GM13976 (cell line): ENCODE measurements around the gene CA14.
"Not testable (repeated sequence)": the region's sequence is repeated elsewhere in the genome, so short reads cannot be mapped to it uniquely, and the experiment has no call there.

Experiments
- DNase-seq: peaks from one replicate; pipeline ENCODE4 v3.0.0; 2012; ENCODE audit warnings: low spot score
- in situ Hi-C: fragments of 300-500 bp; cut with MboI; formaldehyde crosslinking; loops from one replicate; pipeline ENCODE4 v1.12.0; 2022; ENCODE audit warnings: low sequenced_read_pairs, mixed read lengths, inconsistent platforms; ENCODE audit not compliant: unreplicated experiment
- TF ChIP-seq, protein P1 (sequence below): IDR thresholded peaks from 2 replicates; pipeline ENCODE4 v1.5.1; 2012; ENCODE audit warnings: borderline replicate concordance, mild to moderate bottlenecking; ENCODE audit not compliant: insufficient read depth; ENCODE audit errors: extremely low read depth, missing control alignments, control extremely low read depth

Gene CA14

DNA sequence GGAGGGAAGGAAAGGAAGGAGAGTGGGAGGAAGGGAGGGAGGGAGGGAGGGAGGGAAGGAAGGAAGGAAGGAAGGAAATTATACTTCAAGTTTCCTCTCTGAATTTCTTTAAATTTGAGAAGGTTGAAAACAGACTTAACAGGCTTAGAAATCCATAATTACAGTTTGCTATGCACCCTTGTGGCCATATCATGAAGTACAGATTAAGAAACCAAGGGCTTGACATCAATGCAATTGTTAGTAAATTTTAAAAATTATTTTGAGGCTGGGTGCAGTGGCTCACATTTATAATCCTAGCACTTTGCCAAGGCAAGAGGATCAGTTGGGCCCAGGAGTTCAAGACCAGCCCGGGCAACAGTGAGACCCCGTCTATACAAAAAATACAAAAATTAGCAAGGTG, 36.0 kb upstream of the CA14 start:
- TF ChIP-seq, protein P1, sequence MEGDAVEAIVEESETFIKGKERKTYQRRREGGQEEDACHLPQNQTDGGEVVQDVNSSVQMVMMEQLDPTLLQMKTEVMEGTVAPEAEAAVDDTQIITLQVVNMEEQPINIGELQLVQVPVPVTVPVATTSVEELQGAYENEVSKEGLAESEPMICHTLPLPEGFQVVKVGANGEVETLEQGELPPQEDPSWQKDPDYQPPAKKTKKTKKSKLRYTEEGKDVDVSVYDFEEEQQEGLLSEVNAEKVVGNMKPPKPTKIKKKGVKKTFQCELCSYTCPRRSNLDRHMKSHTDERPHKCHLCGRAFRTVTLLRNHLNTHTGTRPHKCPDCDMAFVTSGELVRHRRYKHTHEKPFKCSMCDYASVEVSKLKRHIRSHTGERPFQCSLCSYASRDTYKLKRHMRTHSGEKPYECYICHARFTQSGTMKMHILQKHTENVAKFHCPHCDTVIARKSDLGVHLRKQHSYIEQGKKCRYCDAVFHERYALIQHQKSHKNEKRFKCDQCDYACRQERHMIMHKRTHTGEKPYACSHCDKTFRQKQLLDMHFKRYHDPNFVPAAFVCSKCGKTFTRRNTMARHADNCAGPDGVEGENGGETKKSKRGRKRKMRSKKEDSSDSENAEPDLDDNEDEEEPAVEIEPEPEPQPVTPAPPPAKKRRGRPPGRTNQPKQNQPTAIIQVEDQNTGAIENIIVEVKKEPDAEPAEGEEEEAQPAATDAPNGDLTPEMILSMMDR: no peak
- in situ Hi-C loops: no loop called here

DNA sequence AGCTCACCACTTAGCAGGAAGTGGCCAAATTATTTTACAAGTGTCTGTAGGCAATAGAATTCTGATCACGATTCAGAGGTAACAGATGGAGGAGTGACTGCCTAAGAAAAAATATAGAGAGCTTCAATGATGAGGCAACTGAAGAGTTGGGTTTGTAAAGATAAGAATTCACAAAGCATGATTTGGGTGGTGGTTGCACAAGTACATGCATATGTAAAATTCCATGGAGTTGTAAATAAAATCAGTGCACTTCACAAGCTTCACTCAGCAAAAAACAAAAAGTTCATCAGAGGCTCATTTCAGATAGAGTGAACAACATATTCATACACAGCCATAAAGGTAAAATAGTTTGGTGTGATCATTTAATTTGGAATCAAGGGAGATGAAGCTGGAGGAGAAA, 32.6 kb upstream of the CA14 start:
- no peak for DNase-seq
- in situ Hi-C loops: no loop called here
- TF ChIP-seq, protein P1: no peak

More for the DNA sequence above, 36.0 kb upstream of the CA14 start:
- no peak for DNase-seq

DNA sequence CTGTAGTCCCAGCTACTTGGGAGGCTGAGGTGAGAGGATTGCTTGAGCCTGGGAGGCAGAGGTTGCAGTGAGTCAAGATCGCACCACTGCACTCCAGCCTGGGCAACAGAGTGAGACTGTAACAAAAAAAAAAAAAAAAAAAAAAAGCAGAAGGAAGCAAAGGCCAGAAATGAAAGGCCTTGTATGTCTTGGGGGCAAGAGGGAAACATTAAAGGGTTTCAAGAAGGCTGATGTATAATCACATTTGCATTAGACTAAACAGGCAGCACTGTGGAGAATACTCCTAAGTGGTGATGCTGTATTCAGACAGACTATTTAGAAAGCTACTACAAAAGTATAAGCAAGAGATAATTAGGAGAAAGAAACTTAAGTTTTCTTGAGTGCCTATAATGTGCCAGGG, 32.0 kb upstream of the CA14 start:
- in situ Hi-C loops: no loop called here
- TF ChIP-seq, protein P1: no peak
- DNase-seq: no peak

DNA sequence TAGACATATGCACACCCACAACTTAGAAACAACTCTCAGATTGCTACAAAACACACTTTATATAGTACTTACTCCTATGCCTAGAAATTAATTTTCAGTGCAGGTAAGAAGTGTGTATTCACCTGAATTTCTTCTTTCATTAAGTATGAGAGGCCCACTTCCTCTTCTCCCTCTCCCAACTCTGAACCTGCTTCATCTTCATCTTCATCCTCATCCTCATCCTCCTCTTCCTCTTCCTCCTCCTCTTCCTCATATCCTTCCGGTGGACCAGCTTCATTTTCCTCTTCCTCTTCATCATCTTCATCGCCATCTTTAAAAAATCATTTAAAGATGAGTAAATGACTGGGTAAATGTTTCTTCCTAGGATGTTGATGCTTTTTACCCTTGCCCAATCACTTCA, 31.1 kb upstream of the CA14 start:
- DNase-seq: no peak
- in situ Hi-C loops: no loop called here

DNA sequence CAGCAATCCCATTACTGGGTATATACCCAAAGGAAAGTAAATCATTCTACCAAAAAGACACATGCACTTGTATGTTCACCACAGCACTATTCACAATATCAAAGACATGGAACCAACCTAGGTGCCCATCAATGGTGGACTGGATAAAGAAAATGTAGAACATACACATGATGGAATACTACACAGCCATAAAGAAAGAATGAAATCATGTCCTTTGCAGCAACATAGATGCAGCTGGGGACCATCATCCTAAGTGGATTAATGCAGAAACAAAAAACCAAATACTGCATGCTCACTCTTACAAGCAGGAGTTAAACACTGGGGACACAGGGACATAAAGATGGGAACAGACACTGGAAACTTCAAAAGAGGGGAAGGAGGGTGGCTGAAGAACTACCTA, 30.3 kb upstream of the CA14 start:
- in situ Hi-C loops: no loop called here
- no peak for DNase-seq
- TF ChIP-seq, protein P1: no peak

More for the DNA sequence above, 31.1 kb upstream of the CA14 start:
- TF ChIP-seq, protein P1: no peak

DNA sequence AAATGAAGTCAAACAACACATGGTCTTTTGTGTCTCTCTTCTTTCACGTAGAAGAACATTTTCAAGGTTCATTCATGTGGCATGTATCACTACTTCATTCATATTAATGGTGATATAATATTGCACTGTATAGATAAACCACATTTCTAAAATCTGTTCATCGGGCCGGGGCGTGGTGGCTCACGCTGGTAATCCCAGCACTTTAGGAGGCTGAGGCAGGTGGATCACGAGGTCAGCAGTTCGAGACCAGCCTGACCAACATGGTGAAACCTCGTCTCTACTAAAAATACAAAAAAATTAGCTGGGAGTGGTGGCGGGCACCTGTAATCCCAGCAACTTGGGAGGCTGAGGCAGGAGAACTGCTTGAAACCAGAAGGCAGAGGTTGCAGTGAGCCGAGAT, 29.3 kb upstream of the CA14 start:
- DNase-seq, in situ Hi-C loops: not testable (repeated sequence)

DNA sequence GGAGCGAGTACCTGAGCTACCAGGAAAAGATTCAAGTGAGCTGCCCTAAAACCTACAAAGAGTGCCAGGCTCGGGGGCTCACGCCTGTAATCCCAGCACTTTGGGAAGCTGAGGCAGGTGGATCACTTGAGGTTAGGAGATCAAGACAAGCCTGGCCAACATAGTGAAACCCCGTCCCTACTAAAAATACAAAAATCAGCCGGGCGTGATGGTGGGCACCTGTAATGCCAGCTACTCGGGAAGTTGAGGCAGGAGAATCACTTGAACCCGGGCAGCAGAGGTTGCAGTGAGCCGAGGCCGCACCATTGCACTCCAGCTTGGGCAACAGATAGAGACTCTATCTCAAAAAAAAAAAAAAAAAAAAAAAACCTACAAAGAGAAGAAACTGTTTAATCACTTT, 24.7 kb upstream of the CA14 start:
- DNase-seq, in situ Hi-C loops: not testable (repeated sequence)
